A673 (cell line): Measurements from ENCODE around the gene SUOX. TPM values are rescaled to one million over a fixed set of nuclear protein-coding genes. Genes with fewer than 3 reads are reported as not detected.
A peak's percentile ranks its signal among the peaks of the same experiment; 100 is the strongest.
"Not testable (repeated sequence)": the region's sequence is repeated elsewhere in the genome, so short reads cannot be mapped to it uniquely, and the experiment has no call there.

ENCODE experiments used
- BruUV-seq: library from RNA; stranded (reverse); fragments of 400-500 nt; replicated peaks from 2 replicates; lab custom pipeline; 2021; lab: Mats Ljungman, UMichigan
- CTCF ChIA-PET: fragments of 300-600 bp; sonication (Branson Sonifier 250); formaldehyde crosslinking; loops from one replicate; lab custom pipeline; 2022; ENCODE audit warnings: antibody characterized with exemption; lab: Charles Lee
- POLR2A ChIA-PET: fragments of 300-600 bp; sonication (Branson Sonifier 250); formaldehyde crosslinking; loops from one replicate; lab custom pipeline; 2022; ENCODE audit warnings: antibody characterized with exemption; ENCODE audit not compliant: low non-redundant PET; lab: Charles Lee
- DNase-seq: peaks from one replicate; pipeline ENCODE4 v3.0.0-alpha.2; 2015; ENCODE audit warnings: low spot score
- H3K27ac ChIP-seq: fragments of 200-600 bp; sonication (generic); 2 replicates; pipeline ENCODE4 v1.5.1; 2016; ENCODE audit warnings: mixed run types, low read depth, mild to moderate bottlenecking, mixed read lengths, antibody characterized with exemption, low read length; ENCODE audit not compliant: poor library complexity, severe bottlenecking
- H3K27me3 ChIP-seq: fragments of 200-600 bp; sonication (generic); replicated peaks from 2 replicates; pipeline ENCODE4 v1.6.1; 2017; ENCODE audit warnings: mixed run types, low read depth, mild to moderate bottlenecking, mixed read lengths, antibody characterized with exemption, low read length; ENCODE audit not compliant: insufficient read depth, poor library complexity
- H3K36me3 ChIP-seq: fragments of 200-600 bp; sonication (generic); 2 replicates; pipeline ENCODE4 v1.6.1; 2016; ENCODE audit warnings: mixed run types, mild to moderate bottlenecking, mixed read lengths, antibody characterized with exemption, low read length; ENCODE audit not compliant: insufficient read depth, poor library complexity, severe bottlenecking
- H3K4me1 ChIP-seq: fragments of 200-600 bp; sonication (generic); 2 replicates; pipeline ENCODE4 v1.6.1; 2017; ENCODE audit warnings: mixed run types, mild to moderate bottlenecking, mixed read lengths, antibody characterized with exemption, low read length; ENCODE audit not compliant: insufficient read depth, poor library complexity, severe bottlenecking
- H3K4me3 ChIP-seq: fragments of 200-600 bp; sonication (generic); 2 replicates; pipeline ENCODE4 v1.5.1; 2016; ENCODE audit warnings: low read depth, mixed run types, mild to moderate bottlenecking, mixed read lengths, low read length; ENCODE audit not compliant: poor library complexity, severe bottlenecking
- H3K9me3 ChIP-seq: fragments of 200-600 bp; sonication (generic); 2 replicates; pipeline ENCODE4 v1.6.1; 2016; ENCODE audit warnings: mixed run types, low read depth, mild to moderate bottlenecking, mixed read lengths, antibody characterized with exemption, low read length; ENCODE audit not compliant: poor library complexity, severe bottlenecking
- CTCF ChIP-seq: fragments of 300-800, 200-600 bp; sonication (generic); conservative IDR thresholded peaks from 2 replicates; pipeline ENCODE4 v1.5.1; 2017; ENCODE audit warnings: low read depth, mild to moderate bottlenecking, antibody characterized with exemption, low read length, moderate library complexity, mixed read lengths
- EZH2 ChIP-seq: fragments of 200-600 bp; sonication (generic); IDR thresholded peaks from 2 replicates; pipeline ENCODE4 v1.6.1; 2017; ENCODE audit warnings: borderline replicate concordance, low read depth, mild to moderate bottlenecking, mixed read lengths, antibody characterized with exemption, low read length; ENCODE audit not compliant: poor library complexity, severe bottlenecking
- intact Hi-C: fragments of 100-400 bp; cut with micrococcal nuclease; formaldehyde crosslinking; loops from one replicate; pipeline ENCODE4 v1.10.0; 2022; ENCODE audit not compliant: unreplicated experiment
- total RNA-seq: library from RNA; stranded (reverse); gene quantifications from 2 replicates; pipeline ENCODE4 v1.2.3, GENCODE V29; 2021

The SUOX gene
- total RNA-seq, 1 experiment from 2014 or later = 2.2 TPM

GRCh38 chr12:55978393-55978792 lies 18.7 kb upstream of the SUOX start:
- Histone ChIP-seq H3K36me3 (peaks cover 11% of the 10 kb centered on the region), H3K27me3 (no peaks in the 10 kb centered on the region), H3K4me1 (no peaks in the 10 kb centered on the region), H3K9me3 (no peaks in the 10 kb centered on the region), H3K4me3 (no peak overlapping the region), H3K27ac (no peak overlapping the region)
- no peak for DNase-seq
- ChIA-PET POLR2A (no interaction called here), CTCF (no interaction called here)
- BruUV-seq = no TSS peak
- TF ChIP-seq EZH2 = no peak
- no peak for TF ChIP-seq CTCF
- intact Hi-C loops = no loop called here

DNA sequence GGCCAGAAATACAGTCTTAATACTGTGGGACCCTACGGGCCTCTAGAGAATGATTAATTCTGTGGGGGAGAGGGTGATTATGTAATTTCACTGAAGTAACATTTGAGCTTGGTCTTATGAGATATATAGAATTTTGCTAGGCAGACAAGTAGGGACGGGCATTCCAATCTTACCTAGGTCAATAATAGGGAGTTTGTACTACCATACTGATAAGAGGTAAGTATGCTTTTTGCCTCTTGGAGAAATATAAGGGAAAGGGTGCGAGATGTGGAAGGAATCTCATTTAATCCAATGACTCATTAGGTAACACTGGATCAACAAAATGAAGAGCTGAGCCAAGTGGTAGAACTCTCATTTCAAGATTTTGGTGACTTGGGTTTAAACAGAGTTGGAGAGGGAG lies 18.0 kb upstream of the SUOX start:
- no peaks in the 10 kb centered on the region for H3K27me3 ChIP-seq
- intact Hi-C loops = no loop called here
- no peak overlapping the region for H3K4me3 ChIP-seq
- no TSS peak for BruUV-seq
- CTCF ChIA-PET = no interaction called here
- peaks cover 11% of the 10 kb centered on the region for H3K36me3 ChIP-seq
- POLR2A ChIA-PET = no interaction called here
- no peak for TF ChIP-seq CTCF
- no peak for TF ChIP-seq EZH2
- no peaks in the 10 kb centered on the region for H3K4me1 ChIP-seq
- no peak overlapping the region for H3K27ac ChIP-seq
- H3K9me3 ChIP-seq = no peaks in the 10 kb centered on the region
- no peak for DNase-seq

GRCh38 chr12:55981882-55982281 lies 15.2 kb upstream of the SUOX start:
- intact Hi-C loops, BruUV-seq, POLR2A ChIA-PET: not testable (repeated sequence)

GRCh38 chr12:55982319-55982936 lies 14.6 kb upstream of the SUOX start:
- intact Hi-C loops = no loop called here
- no TSS peak for BruUV-seq
- Histone ChIP-seq H3K4me1 (no peaks in the 10 kb centered on the region), H3K27me3 (no peaks in the 10 kb centered on the region), H3K27ac (peak overlapping the region; percentile 47), H3K4me3 (no peak overlapping the region), H3K9me3 (no peaks in the 10 kb centered on the region), H3K36me3 (peaks cover 20% of the 10 kb centered on the region)
- ChIA-PET POLR2A (no interaction called here), CTCF (interaction anchor here (0.7 kb wide), 1 partner anchor 14 kb away, joined by 8 read pairs; no protein-coding TSS in a partner anchor)
- TF ChIP-seq EZH2 = no peak
- TF ChIP-seq CTCF = no peak
- DNase-seq = peak; percentile 61

More at GRCh38 chr12:55981882-55982281, 15.2 kb upstream of the SUOX start:
- CTCF ChIA-PET = interaction anchor here (0.7 kb wide), 1 partner anchor 14 kb away, joined by 8 read pairs; no protein-coding TSS in a partner anchor
- not testable (repeated sequence) for H3K9me3 ChIP-seq, DNase-seq, H3K27me3 ChIP-seq, H3K27ac ChIP-seq, H3K4me1 ChIP-seq, H3K4me3 ChIP-seq
- peaks cover 18% of the 10 kb centered on the region for H3K36me3 ChIP-seq
